ENCODE results near the gene PHGDH.

PHGDH gene

DNA sequence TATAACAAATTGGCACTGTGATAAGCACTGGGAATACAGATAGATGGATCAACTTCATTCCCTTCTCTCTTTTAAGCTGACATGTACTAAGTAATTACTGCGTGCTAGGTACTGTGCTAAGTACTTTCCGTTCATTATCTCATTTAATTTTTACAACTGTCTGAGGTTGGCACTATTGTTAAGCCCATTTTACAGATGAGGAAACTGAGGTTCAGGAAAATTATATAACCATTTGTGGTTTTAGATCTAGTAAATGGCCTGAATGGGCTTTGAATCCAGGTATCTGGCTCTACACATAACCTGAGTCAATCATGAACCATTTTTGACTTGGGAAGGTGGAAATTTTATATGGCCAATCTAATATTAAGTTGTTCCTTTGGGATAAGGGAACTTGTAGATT lies 60.6 kb downstream of the PHGDH start:
- Histone ChIP-seq H3K27me3 (ENCODE audit: insufficient read depth, poor library complexity, severe bottlenecking) (no peaks in the 10 kb centered on the region), H3K27ac (replicated peaks) (no peak overlapping the region), H3K4me3 (replicated peaks; ENCODE audit: insufficient read depth, low read length) (no peak overlapping the region)
- no peak for DNase-seq (ENCODE audit: low read depth in 1 of 2, low spot score in 1 of 2)
- TF ChIP-seq, protein P1, sequence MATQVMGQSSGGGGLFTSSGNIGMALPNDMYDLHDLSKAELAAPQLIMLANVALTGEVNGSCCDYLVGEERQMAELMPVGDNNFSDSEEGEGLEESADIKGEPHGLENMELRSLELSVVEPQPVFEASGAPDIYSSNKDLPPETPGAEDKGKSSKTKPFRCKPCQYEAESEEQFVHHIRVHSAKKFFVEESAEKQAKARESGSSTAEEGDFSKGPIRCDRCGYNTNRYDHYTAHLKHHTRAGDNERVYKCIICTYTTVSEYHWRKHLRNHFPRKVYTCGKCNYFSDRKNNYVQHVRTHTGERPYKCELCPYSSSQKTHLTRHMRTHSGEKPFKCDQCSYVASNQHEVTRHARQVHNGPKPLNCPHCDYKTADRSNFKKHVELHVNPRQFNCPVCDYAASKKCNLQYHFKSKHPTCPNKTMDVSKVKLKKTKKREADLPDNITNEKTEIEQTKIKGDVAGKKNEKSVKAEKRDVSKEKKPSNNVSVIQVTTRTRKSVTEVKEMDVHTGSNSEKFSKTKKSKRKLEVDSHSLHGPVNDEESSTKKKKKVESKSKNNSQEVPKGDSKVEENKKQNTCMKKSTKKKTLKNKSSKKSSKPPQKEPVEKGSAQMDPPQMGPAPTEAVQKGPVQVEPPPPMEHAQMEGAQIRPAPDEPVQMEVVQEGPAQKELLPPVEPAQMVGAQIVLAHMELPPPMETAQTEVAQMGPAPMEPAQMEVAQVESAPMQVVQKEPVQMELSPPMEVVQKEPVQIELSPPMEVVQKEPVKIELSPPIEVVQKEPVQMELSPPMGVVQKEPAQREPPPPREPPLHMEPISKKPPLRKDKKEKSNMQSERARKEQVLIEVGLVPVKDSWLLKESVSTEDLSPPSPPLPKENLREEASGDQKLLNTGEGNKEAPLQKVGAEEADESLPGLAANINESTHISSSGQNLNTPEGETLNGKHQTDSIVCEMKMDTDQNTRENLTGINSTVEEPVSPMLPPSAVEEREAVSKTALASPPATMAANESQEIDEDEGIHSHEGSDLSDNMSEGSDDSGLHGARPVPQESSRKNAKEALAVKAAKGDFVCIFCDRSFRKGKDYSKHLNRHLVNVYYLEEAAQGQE (IDR thresholded peaks at IDR 0.05; ENCODE audit: insufficient replicate concordance, low read depth) = no peak
- TF ChIP-seq, protein P2, sequence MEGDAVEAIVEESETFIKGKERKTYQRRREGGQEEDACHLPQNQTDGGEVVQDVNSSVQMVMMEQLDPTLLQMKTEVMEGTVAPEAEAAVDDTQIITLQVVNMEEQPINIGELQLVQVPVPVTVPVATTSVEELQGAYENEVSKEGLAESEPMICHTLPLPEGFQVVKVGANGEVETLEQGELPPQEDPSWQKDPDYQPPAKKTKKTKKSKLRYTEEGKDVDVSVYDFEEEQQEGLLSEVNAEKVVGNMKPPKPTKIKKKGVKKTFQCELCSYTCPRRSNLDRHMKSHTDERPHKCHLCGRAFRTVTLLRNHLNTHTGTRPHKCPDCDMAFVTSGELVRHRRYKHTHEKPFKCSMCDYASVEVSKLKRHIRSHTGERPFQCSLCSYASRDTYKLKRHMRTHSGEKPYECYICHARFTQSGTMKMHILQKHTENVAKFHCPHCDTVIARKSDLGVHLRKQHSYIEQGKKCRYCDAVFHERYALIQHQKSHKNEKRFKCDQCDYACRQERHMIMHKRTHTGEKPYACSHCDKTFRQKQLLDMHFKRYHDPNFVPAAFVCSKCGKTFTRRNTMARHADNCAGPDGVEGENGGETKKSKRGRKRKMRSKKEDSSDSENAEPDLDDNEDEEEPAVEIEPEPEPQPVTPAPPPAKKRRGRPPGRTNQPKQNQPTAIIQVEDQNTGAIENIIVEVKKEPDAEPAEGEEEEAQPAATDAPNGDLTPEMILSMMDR (IDR thresholded peaks at IDR 0.05; ENCODE audit: insufficient read depth, low read length) = no peak
- no peak for TF ChIP-seq SPI1 (IDR thresholded peaks at IDR 0.05; ENCODE audit: borderline replicate concordance, low read depth)
- TF ChIP-seq POLR2AphosphoS5 (IDR thresholded peaks at IDR 0.05; ENCODE audit: low read depth) = no peak
- no peak for TF ChIP-seq GABPA (IDR thresholded peaks at IDR 0.05; ENCODE audit: low read depth)

DNA sequence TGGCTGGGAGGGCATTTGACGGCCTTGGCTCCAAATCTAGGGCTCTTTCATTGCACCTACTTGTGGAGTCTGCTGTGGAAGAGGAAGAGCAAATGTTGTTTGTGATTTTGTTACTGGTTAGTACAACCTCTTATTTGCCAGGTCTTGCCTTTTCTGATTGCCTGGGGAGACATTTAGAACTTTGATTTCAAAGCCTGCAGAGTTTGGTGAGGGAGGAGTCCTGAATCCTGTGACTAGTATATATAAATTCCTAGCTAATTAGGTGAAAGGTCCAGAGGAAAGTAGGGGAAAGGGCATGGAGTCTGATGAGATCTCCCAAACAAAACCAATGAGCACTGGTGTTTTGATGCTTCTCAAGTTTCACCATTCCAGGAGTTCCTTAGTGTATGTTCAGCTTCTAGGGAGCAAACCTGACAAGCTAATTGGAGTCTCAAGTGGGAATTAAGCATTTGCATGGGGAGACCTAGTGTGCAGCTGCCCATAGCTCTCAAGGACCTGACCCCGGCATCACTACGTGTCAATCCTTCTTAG lies 62.0 kb downstream of the PHGDH start:
- Histone ChIP-seq H3K27me3 (ENCODE audit: insufficient read depth, poor library complexity, severe bottlenecking) (no peaks in the 10 kb centered on the region), H3K4me3 (replicated peaks; ENCODE audit: insufficient read depth, low read length) (no peak overlapping the region), H3K27ac (replicated peaks) (no peak overlapping the region)
- no peak for DNase-seq (ENCODE audit: low read depth in 1 of 2, low spot score in 1 of 2)
- TF ChIP-seq SPI1 (IDR thresholded peaks at IDR 0.05; ENCODE audit: borderline replicate concordance, low read depth) (no peak), POLR2AphosphoS5 (IDR thresholded peaks at IDR 0.05; ENCODE audit: low read depth) (no peak), GABPA (IDR thresholded peaks at IDR 0.05; ENCODE audit: low read depth) (no peak)
- TF ChIP-seq, protein P1 (IDR thresholded peaks at IDR 0.05; ENCODE audit: insufficient replicate concordance, low read depth) = no peak
- TF ChIP-seq, protein P2 (IDR thresholded peaks at IDR 0.05; ENCODE audit: insufficient read depth, low read length) = no peak

DNA sequence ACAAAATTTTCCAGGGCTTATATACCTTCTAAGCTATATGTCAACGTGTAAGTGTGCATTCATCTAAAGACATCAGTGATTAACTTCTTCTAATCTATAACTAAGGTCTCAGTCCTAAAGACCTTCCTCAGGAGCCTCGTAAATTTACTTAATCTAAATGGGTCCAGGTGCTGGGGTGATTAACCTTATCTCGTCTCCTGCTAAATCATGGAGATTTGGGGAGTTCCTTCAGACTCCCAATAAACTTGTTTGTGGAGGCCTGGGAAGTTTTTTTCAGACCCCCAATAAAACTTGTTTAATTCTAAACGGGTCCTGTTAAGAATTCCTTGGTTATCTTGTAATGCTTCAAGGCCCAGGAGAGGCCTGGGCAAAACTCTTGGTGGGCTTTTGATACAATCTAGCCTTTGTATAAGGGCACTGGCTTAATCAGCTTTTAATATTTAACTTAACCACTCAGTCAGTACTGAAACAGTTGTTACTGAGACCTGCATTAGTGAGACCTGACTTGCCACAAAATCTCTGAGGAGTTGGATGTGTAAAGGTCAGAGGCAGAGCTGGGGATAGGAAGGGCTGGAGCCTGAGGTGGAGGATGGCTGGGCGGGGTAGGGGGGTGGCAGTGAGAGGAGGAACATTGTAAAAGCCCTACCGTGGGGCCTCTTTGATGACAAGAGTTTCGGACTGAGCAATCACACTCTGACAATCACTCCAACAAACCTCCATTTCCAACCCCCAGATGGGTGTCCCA lies 63.2 kb downstream of the PHGDH start:
- Histone ChIP-seq H3K4me3 (replicated peaks; ENCODE audit: insufficient read depth, low read length) (no peak overlapping the region), H3K27me3 (ENCODE audit: insufficient read depth, poor library complexity, severe bottlenecking) (no peaks in the 10 kb centered on the region), H3K27ac (replicated peaks) (no peak overlapping the region)
- no peak for DNase-seq (ENCODE audit: low read depth in 1 of 2, low spot score in 1 of 2)
- TF ChIP-seq, protein P1 (IDR thresholded peaks at IDR 0.05; ENCODE audit: insufficient replicate concordance, low read depth) = no peak
- TF ChIP-seq POLR2AphosphoS5 (IDR thresholded peaks at IDR 0.05; ENCODE audit: low read depth) (no peak), GABPA (IDR thresholded peaks at IDR 0.05; ENCODE audit: low read depth) (no peak), SPI1 (IDR thresholded peaks at IDR 0.05; ENCODE audit: borderline replicate concordance, low read depth) (no peak)
- TF ChIP-seq, protein P2 (IDR thresholded peaks at IDR 0.05; ENCODE audit: insufficient read depth, low read length) = no peak

Data from HL-60 (cell line).